Thyroid gland (tissue), 4 donors: ENCODE measurements around the gene ALDH6A1.

ENCODE experiments used
- CTCF ChIP-seq, 6 experiments: fragments of 200-600 bp in 3 of 6; fragments of 450-650 bp in 3 of 6; sonication (generic) in 3 of 6; IDR thresholded peaks; one replicate each; pipeline ENCODE4 v1.5.1; 2016 to 2019; ENCODE audit warnings: antibody characterized with exemption in 6 of 6, mild to moderate bottlenecking in 2 of 6, inconsistent platforms in 1 of 6, moderate library complexity in 1 of 6
- POLR2A ChIP-seq, 2 donors: fragments of 450-650 bp; IDR thresholded peaks; one replicate each; pipeline ENCODE4 v1.6.1; 2017; ENCODE audit warnings: antibody characterized with exemption in 2 of 2, mild to moderate bottlenecking in 2 of 2, moderate library complexity in 1 of 2

DNA sequence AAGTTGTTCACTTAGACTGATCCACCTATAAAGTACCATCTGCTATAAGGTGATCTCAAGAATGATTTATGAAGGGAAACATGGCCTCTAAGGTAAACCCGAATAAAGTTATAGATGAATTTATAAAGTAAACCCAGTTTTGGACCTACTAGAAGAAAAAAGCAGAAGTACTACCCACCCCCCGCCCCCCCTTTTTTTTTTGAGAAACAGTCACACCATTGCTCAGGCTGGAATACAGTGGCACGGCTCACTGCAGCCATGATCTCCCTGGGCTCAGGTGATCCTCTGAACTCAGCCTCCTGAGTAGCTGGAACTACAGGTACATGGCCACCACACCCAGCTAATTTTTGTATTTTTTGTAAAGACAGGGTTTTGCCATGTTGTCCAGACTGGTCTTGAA, 69.1 kb downstream of the ALDH6A1 start:
- no peak for TF ChIP-seq CTCF (IDR thresholded peaks at IDR 0.05)
- TF ChIP-seq POLR2A (IDR thresholded peaks at IDR 0.05): no peak
